Spleen (tissue), 7 donors: ENCODE results near the gene FRMD6.

Experiments
- CTCF ChIP-seq, 11 experiments: fragments of 200-600 bp in 7 of 11; fragments of 450-650 bp in 4 of 11; sonication (generic) in 4 of 11; IDR thresholded peaks in 8 of 11; conservative IDR thresholded peaks in 3 of 11; 1 replicate in 7 of 11; 2 replicates in 4 of 11; pipeline versions ENCODE4 v1.4.0 to v1.8.0; 2016 to 2021; ENCODE audit warnings: antibody characterized with exemption in 11 of 11, inconsistent platforms in 4 of 11, mild to moderate bottlenecking in 1 of 11
- POLR2A ChIP-seq, 3 donors: fragments of 450-650 bp; IDR thresholded peaks; one replicate each; pipeline ENCODE4 v1.5.1; 2017; ENCODE audit warnings: antibody characterized with exemption in 3 of 3, mild to moderate bottlenecking in 1 of 3
- POLR2AphosphoS5 ChIP-seq, 3 donors: sonication (generic); formaldehyde crosslinking; IDR thresholded peaks; one replicate each; pipeline ENCODE4 v1.5.1; 2017; ENCODE audit warnings: antibody characterized with exemption in 3 of 3
- donor health status: DM: no; HTN: no; CAD: no; lungs with moderate emphysema.
- donor health status: DM: no; HTN: no; CAD: no.
- donor health status: DM: no; HTN: no; CAD: no.

- no peak for TF ChIP-seq CTCF (IDR thresholded peaks at IDR 0.05 in 8 of 11, conservative IDR thresholded peaks at IDR 0.05 in 3 of 11)
- no peak for TF ChIP-seq POLR2A (IDR thresholded peaks at IDR 0.05)
- no peak for TF ChIP-seq POLR2AphosphoS5 (IDR thresholded peaks at IDR 0.05)
Measured at GRCh38 chr14:51724650-51725049, 72.9 kb downstream of the FRMD6 start.
